ENCODE data around the gene CCDC149.

DNA sequence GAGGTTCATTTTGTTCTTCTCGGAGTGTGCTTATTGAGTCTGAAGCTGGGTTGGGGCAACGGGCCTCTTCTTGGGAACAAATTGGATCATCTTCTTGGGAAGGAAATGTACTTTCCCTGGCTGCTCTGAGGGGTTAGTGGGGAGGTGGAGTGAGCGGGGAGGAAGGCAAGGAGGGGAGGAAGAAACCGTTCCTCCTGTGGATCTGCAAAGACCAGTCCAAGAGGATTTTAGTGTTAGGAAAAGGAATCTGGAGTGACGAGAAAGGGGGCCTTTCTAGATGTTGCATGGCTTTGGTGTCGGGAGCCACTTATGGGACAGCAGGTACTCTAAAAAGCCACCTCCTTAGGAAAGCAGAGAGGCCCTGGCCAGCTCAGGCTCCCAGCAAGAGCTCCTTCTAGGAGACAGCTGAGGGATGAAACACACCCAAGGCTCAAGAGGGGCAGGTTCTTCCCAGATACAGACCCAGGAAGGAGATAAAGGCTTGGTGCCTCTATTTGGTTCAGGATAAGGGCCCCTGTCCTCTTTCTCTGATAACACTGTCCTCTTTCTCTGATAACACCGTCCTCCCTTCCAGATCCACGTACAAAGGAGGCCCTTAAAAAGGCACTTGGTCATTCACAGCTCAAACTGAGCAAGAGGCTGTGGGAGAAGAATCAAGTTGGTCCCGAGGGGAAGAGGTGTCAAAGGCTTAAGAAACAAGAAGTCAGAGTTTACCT, 117.0 kb downstream of the CCDC149 start:
- TF ChIP-seq, protein P1, sequence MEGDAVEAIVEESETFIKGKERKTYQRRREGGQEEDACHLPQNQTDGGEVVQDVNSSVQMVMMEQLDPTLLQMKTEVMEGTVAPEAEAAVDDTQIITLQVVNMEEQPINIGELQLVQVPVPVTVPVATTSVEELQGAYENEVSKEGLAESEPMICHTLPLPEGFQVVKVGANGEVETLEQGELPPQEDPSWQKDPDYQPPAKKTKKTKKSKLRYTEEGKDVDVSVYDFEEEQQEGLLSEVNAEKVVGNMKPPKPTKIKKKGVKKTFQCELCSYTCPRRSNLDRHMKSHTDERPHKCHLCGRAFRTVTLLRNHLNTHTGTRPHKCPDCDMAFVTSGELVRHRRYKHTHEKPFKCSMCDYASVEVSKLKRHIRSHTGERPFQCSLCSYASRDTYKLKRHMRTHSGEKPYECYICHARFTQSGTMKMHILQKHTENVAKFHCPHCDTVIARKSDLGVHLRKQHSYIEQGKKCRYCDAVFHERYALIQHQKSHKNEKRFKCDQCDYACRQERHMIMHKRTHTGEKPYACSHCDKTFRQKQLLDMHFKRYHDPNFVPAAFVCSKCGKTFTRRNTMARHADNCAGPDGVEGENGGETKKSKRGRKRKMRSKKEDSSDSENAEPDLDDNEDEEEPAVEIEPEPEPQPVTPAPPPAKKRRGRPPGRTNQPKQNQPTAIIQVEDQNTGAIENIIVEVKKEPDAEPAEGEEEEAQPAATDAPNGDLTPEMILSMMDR (conservative IDR thresholded peaks at IDR 0.05; ENCODE audit: low read depth, low read length), result no peak
- TF ChIP-seq SMC3 (IDR thresholded peaks at IDR 0.05; ENCODE audit: low read depth, low read length) (no peak), POLR2A (IDR thresholded peaks at IDR 0.05; ENCODE audit: low read depth, low read length) (no peak), CHD1 (IDR thresholded peaks at IDR 0.05; ENCODE audit: low read depth, low read length) (no peak), MXI1 (IDR thresholded peaks at IDR 0.05; ENCODE audit: borderline replicate concordance, low read depth, low read length) (no peak), MAFK (IDR thresholded peaks at IDR 0.05; ENCODE audit: low read depth, low read length) (no peak), RAD21 (IDR thresholded peaks at IDR 0.05; ENCODE audit: low read length) (no peak), BHLHE40 (IDR thresholded peaks at IDR 0.05; ENCODE audit: low read depth, low read length) (no peak), USF2 (IDR thresholded peaks at IDR 0.05; ENCODE audit: low read depth, low read length) (no peak)

Data from IMR-90 (cell line).